Measurements from ENCODE around the gene C6orf62.
"Not testable (repeated sequence)": the region's sequence is repeated elsewhere in the genome, so short reads cannot be mapped to it uniquely, and the experiment has no call there.

C6orf62 gene

GRCh38 chr6:24742216-24742738, 23.3 kb upstream of the C6orf62 start:
- DNase-seq, result no peak

GRCh38 chr6:24740861-24741260, 21.9 kb upstream of the C6orf62 start:
- DNase-seq, result no peak

- DNase-seq, result no peak
Measured at GRCh38 chr6:24738741-24739140, 19.8 kb upstream of the C6orf62 start.

- DNase-seq, result not testable (repeated sequence)
Measured at GRCh38 chr6:24734710-24735109, 15.8 kb upstream of the C6orf62 start.

- DNase-seq, result no peak
Measured at GRCh38 chr6:24734166-24734565, 15.2 kb upstream of the C6orf62 start.

GRCh38 chr6:24731456-24732134, 12.6 kb upstream of the C6orf62 start:
- DNase-seq, result not testable (repeated sequence)

GRCh38 chr6:24730653-24731052, 11.7 kb upstream of the C6orf62 start:
- not testable (repeated sequence) for DNase-seq

- no peak for DNase-seq
Measured at GRCh38 chr6:24723270-24723669, 4.3 kb upstream of the C6orf62 start.

- no peak for DNase-seq
Measured at GRCh38 chr6:24721461-24722215, 2.7 kb upstream of the C6orf62 start.

- DNase-seq, result peak; percentile 100
Measured at GRCh38 chr6:24720604-24721460, 1.9 kb upstream of the C6orf62 start.

GRCh38 chr6:24720131-24720603, 1.2 kb upstream of the C6orf62 start:
- DNase-seq, result peak; percentile 72

GRCh38 chr6:24718449-24719124, 367 bp downstream of the C6orf62 start:
- DNase-seq, result no peak

GRCh38 chr6:24716602-24717148, 2.3 kb downstream of the C6orf62 start:
- not testable (repeated sequence) for DNase-seq

- DNase-seq, result no peak
Measured at GRCh38 chr6:24710519-24711303, 8.2 kb downstream of the C6orf62 start.

GRCh38 chr6:24709014-24709711, 9.8 kb downstream of the C6orf62 start:
- DNase-seq, result no peak

- DNase-seq, result no peak
Measured at GRCh38 chr6:24708612-24709011, 10.3 kb downstream of the C6orf62 start.

GRCh38 chr6:24704468-24704867, 14.5 kb downstream of the C6orf62 start:
- no peak for DNase-seq

- DNase-seq, result no peak
Measured at GRCh38 chr6:24702720-24703282, 16.2 kb downstream of the C6orf62 start.

- no peak for DNase-seq
Measured at GRCh38 chr6:24699521-24700359, 19.2 kb downstream of the C6orf62 start.

Data from activated T-cell treated with anti-CD3 and anti-CD28 coated beads for 4 hours (primary cell).